HG03565 (cell line): ENCODE data around the gene WFIKKN1.

Experiments
- ATAC-seq: cut with Tn5 transposase; IDR thresholded peaks from one replicate; pipeline ENCODE4 v1.9.1; 2021; ENCODE audit warnings: mild to moderate bottlenecking, moderate library complexity; ENCODE audit not compliant: unreplicated experiment

WFIKKN1 gene

GRCh38 chr16:635573-636205, 4.9 kb downstream of the WFIKKN1 start:
- ATAC-seq, result peak; percentile 1

- peak; percentile 53 for ATAC-seq
Observed at GRCh38 chr16:636206-637080, 5.7 kb downstream of the WFIKKN1 start, which contains the start of gene METTL26. TSS of gene METTL26 (minus strand) at chr16:636305. CDS start at chr16:636290, 15 bp downstream.

GRCh38 chr16:637081-638018, 6.6 kb downstream of the WFIKKN1 start:
- no peak for ATAC-seq

GRCh38 chr16:638034-638543, 7.3 kb downstream of the WFIKKN1 start:
- ATAC-seq, result no peak

- ATAC-seq, result no peak
Observed at GRCh38 chr16:638836-639235, 8.1 kb downstream of the WFIKKN1 start.

GRCh38 chr16:640614-641013, 9.8 kb downstream of the WFIKKN1 start:
- ATAC-seq, result no peak

GRCh38 chr16:641326-642188, 10.8 kb downstream of the WFIKKN1 start, which contains the start of gene MCRIP2:
TSS of gene MCRIP2 (plus strand) at chr16:641828. CDS start at chr16:641992, 164 bp downstream.
- ATAC-seq, result peak; percentile 38

GRCh38 chr16:642189-643049, 11.6 kb downstream of the WFIKKN1 start:
- ATAC-seq, result peak; percentile 24

- no peak for ATAC-seq
Observed at GRCh38 chr16:643050-643368, 12.2 kb downstream of the WFIKKN1 start.

- no peak for ATAC-seq
Observed at GRCh38 chr16:644556-644955, 13.8 kb downstream of the WFIKKN1 start.

- ATAC-seq, result no peak
Observed at GRCh38 chr16:645852-646678, 15.3 kb downstream of the WFIKKN1 start.

- no peak for ATAC-seq
Observed at GRCh38 chr16:646679-647172, 15.9 kb downstream of the WFIKKN1 start.

- ATAC-seq, result no peak
Observed at GRCh38 chr16:647173-647902, 16.6 kb downstream of the WFIKKN1 start.

GRCh38 chr16:648071-648780, 17.4 kb downstream of the WFIKKN1 start:
- ATAC-seq, result no peak

- peak; percentile 76 for ATAC-seq
Observed at GRCh38 chr16:648781-649589, 18.2 kb downstream of the WFIKKN1 start, which contains the start of gene WDR90. TSS of gene WDR90 (plus strand) at chr16:649365. CDS start at chr16:649417, 52 bp downstream.

GRCh38 chr16:649631-650030, 18.8 kb downstream of the WFIKKN1 start:
- peak; percentile 9 for ATAC-seq
